ENCODE results near the gene FAM149A. TPM values are rescaled to one million over a fixed set of nuclear protein-coding genes. Genes with fewer than 3 reads are reported as not detected.

The FAM149A gene
- total and polyA plus RNA-seq, 2 experiments from 2014 or later = 10.8 to 13.3 TPM

- TF ChIP-seq ETS1 (IDR thresholded peaks at IDR 0.05) = no peak
- no peak for TF ChIP-seq EZH2 (IDR thresholded peaks at IDR 0.05; ENCODE audit: low read depth, unreplicated experiment)
- no peak for TF ChIP-seq CREB1 (CRISPR knock-in tag; IDR thresholded peaks at IDR 0.05; ENCODE audit: low read depth)
- no peak for TF ChIP-seq REST (IDR thresholded peaks at IDR 0.05; ENCODE audit: unreplicated experiment)
- TF ChIP-seq NANOG (IDR thresholded peaks at IDR 0.05; ENCODE audit: borderline replicate concordance) = no peak
- TF ChIP-seq STAT1 (IDR thresholded peaks at IDR 0.05; ENCODE audit: unreplicated experiment) = no peak
- TF ChIP-seq ZNF331 (CRISPR knock-in tag; IDR thresholded peaks at IDR 0.05; ENCODE audit: low read depth) = no peak
Observed at GRCh38 chr4:186108391-186108790, 3.9 kb downstream of the FAM149A start (continued).

- H3K27me3 Mint-ChIP-seq (ENCODE audit: insufficient read depth, low read depth, poor library complexity) = peaks cover 19% of the 10 kb centered on the region
- H3K4me3 ChIP-seq = no peak overlapping the region
- peaks cover 23% of the 10 kb centered on the region for H3K4me1 Mint-ChIP-seq
- no peaks in the 10 kb centered on the region for H3K36me3 ChIP-seq (ENCODE audit: insufficient read depth)
- H3K27ac ChIP-seq (ENCODE audit: low read depth) = no peak overlapping the region
- no peak overlapping the region for H3K27ac Mint-ChIP-seq
- no peak overlapping the region for H3K4me2 ChIP-seq
- no peaks in the 10 kb centered on the region for H4K20me1 ChIP-seq (replicated peaks; ENCODE audit: insufficient read depth)
- ATAC-seq (no peak), DNase-seq (ENCODE audit: low spot score) (no peak)
- H3K36me3 Mint-ChIP-seq (ENCODE audit: low read depth) = peaks cover 1% of the 10 kb centered on the region; the same call in 1 of the 3 replicates
- no peak overlapping the region for H3K4me3 Mint-ChIP-seq
- H3K79me2 ChIP-seq (replicated peaks; ENCODE audit: insufficient read depth) = 0 out of 2 replicates have a peak, but pooled peaks cover 9% of the 10 kb centered on the region
- no peaks in the 10 kb centered on the region for H3K9me2 ChIP-seq (ENCODE audit: insufficient read depth)
- no peak overlapping the region for H2AFZ ChIP-seq
- peaks cover 16% of the 10 kb centered on the region for H3K4me1 ChIP-seq (ENCODE audit: insufficient read depth)
- H3K9me3 Mint-ChIP-seq = peaks cover 1% of the 10 kb centered on the region; the same call in 2 of the 3 replicates
- H3K27me3 ChIP-seq (ENCODE audit: insufficient read depth) = peaks cover 20% of the 10 kb centered on the region
- peaks cover 7% of the 10 kb centered on the region; the same call in 1 of the 2 replicates for H3F3A ChIP-seq (replicated peaks; ENCODE audit: low read depth)
- TF ChIP-seq EZH2phosphoT487 (IDR thresholded peaks at IDR 0.05; ENCODE audit: unreplicated experiment) (no peak), ZNF331 (CRISPR knock-in tag; IDR thresholded peaks at IDR 0.05; ENCODE audit: low read depth) (no peak), ETS1 (IDR thresholded peaks at IDR 0.05) (no peak), POLR2AphosphoS5 (IDR thresholded peaks at IDR 0.05; ENCODE audit: low read depth) (no peak), EZH2 (IDR thresholded peaks at IDR 0.05; ENCODE audit: low read depth, unreplicated experiment) (no peak), CREB1 (CRISPR knock-in tag; IDR thresholded peaks at IDR 0.05; ENCODE audit: low read depth) (no peak), JUNB (IDR thresholded peaks at IDR 0.05; ENCODE audit: unreplicated experiment) (no peak), NANOG (IDR thresholded peaks at IDR 0.05; ENCODE audit: borderline replicate concordance) (no peak), REST (IDR thresholded peaks at IDR 0.05; ENCODE audit: unreplicated experiment) (no peak), STAT1 (IDR thresholded peaks at IDR 0.05; ENCODE audit: unreplicated experiment) (no peak), ZNF114 (CRISPR knock-in tag; IDR thresholded peaks at IDR 0.05) (no peak)
Observed at GRCh38 chr4:186109245-186109644, 4.7 kb downstream of the FAM149A start.
